H1 (cell line): ENCODE results near the gene ZNF775. TPM values are rescaled to one million over a fixed set of nuclear protein-coding genes. Genes with fewer than 3 reads are reported as not detected.

Experiments used
- CBX5 ChIP-seq: fragments of 300-800, 300-1000 bp; sonication (generic); IDR thresholded peaks from 2 replicates; pipeline ENCODE4 v1.7.1; 2016; ENCODE audit warnings: antibody characterized with exemption, low read length, low read depth
- CHD2 ChIP-seq: IDR thresholded peaks from 2 replicates; pipeline ENCODE4 v1.6.1; 2012; ENCODE audit warnings: low read length, improper control_type of control experiment
- CHD7 ChIP-seq: fragments of 300-600 bp; sonication (generic); IDR thresholded peaks from 2 replicates; pipeline ENCODE4 v1.7.1; 2012; ENCODE audit warnings: low read length, moderate library complexity, mild to moderate bottlenecking, inconsistent platforms; ENCODE audit not compliant: insufficient replicate concordance
- KDM1A ChIP-seq: fragments of 200-600, 300-600 bp; sonication (generic); IDR thresholded peaks from 2 replicates; pipeline ENCODE4 v1.7.1; 2016; ENCODE audit warnings: mild to moderate bottlenecking, low read length, borderline replicate concordance
- MAX ChIP-seq: IDR thresholded peaks from 2 replicates; pipeline ENCODE4 v1.6.1; 2012; ENCODE audit warnings: inconsistent platforms
- SAP30 ChIP-seq: fragments of 300-600 bp; sonication (generic); IDR thresholded peaks from 2 replicates; pipeline ENCODE4 v1.7.1; 2012; ENCODE audit warnings: low read length, moderate library complexity, mild to moderate bottlenecking, inconsistent platforms; ENCODE audit not compliant: insufficient read depth, insufficient replicate concordance
- SIX5 ChIP-seq: IDR thresholded peaks from 2 replicates; pipeline ENCODE4 v1.6.1; 2011; ENCODE audit warnings: mild to moderate bottlenecking, low read depth, low read length
- SP4 ChIP-seq: IDR thresholded peaks from 2 replicates; pipeline ENCODE4 v1.6.1; 2012; ENCODE audit warnings: low read length, inconsistent platforms
- SRF ChIP-seq: IDR thresholded peaks from 2 replicates; pipeline ENCODE4 v1.6.1; 2011; ENCODE audit warnings: mild to moderate bottlenecking, low read depth, low read length, moderate library complexity
- TBP ChIP-seq: IDR thresholded peaks from 2 replicates; pipeline ENCODE4 v1.6.1; 2011; ENCODE audit warnings: low read depth, low read length, improper control_type of control experiment
- polyA plus RNA-seq, 7 experiments: library from polyadenylated mRNA; depleted of rRNA in 3 of 7; stranded (reverse) in 5 of 7; unstranded in 2 of 7; fragments of >200 nt in 5 of 7; fragments of 200-250 nt in 2 of 7; gene quantifications; 1 replicate in 5 of 7; 2 replicates in 1 of 7; 4 replicates in 1 of 7; pipeline versions ENCODE4 v1.2.1 to v1.2.3, GENCODE V29; 2011 to 2013; ENCODE audit warnings: missing spikeins in 2 of 7, mixed read lengths in 2 of 7
- total RNA-seq: library from RNA; stranded (reverse); fragmentation: NEBNext Ultra II Directional; extraction: Animal tissue kit (Norgen Biotek cat#: 25700); gene quantifications from 2 replicates; pipeline ENCODE4 v1.2.1, GENCODE V29; 2021

Gene ZNF775
- total and polyA plus RNA-seq, 2 of the 8 experiments (the other 6 are each of a cell fraction or from before 2014, with no cell fraction given), result 13.6 to 21.5 TPM

GRCh38 chr7:150338166-150338829 is 40.8 kb upstream of the ZNF775 start (continued):
- no peak for TF ChIP-seq CHD7
- TF ChIP-seq SRF, result no peak
- no peak for TF ChIP-seq CBX5
- TF ChIP-seq KDM1A, result no peak
- no peak for TF ChIP-seq TBP
- TF ChIP-seq MAX, result no peak
- no peak for TF ChIP-seq CHD2
- no peak for TF ChIP-seq SAP30
- no peak for TF ChIP-seq SIX5
- TF ChIP-seq SP4, result no peak
